ENCODE results near the gene TIPIN.

TIPIN gene

GRCh38 chr15:66356359-66357236 is at the start of gene TIPIN:
Gene TIPIN, minus strand, starts transcription at chr15:66356685. Its CDS starts 3,738 bp downstream, at chr15:66352947.
- no peaks in the 10 kb centered on the region for H4K20me1 ChIP-seq
- H3K9me3 ChIP-seq = no peaks in the 10 kb centered on the region
- H3K36me3 ChIP-seq = peaks cover 27% of the 10 kb centered on the region
- H3K4me3 ChIP-seq = peak within 1 kb of the TSS; percentile 76
- peak within 1 kb of the TSS; percentile 86 for H3K4me2 ChIP-seq
- H3K27ac ChIP-seq = peak within 1 kb of the TSS; percentile 94
- peak within 1 kb of the TSS; percentile 94 for H3K9ac ChIP-seq
- no peaks in the 10 kb centered on the region for H3K27me3 ChIP-seq
- H3K4me1 ChIP-seq = peaks cover 19% of the 10 kb centered on the region
- TF ChIP-seq Cebpa-rat (IDR thresholded peaks at IDR 0.05) = no peak

GRCh38 chr15:66405615-66406014 is 49.1 kb upstream of the TIPIN start:
- Histone ChIP-seq H3K4me1 (peaks cover 99% of the 10 kb centered on the region), H3K27me3 (no peaks in the 10 kb centered on the region), H3K9me3 (no peaks in the 10 kb centered on the region), H3K4me2 (no peak overlapping the region), H3K36me3 (no peaks in the 10 kb centered on the region), H3K9ac (no peak overlapping the region), H3K27ac (no peak overlapping the region), H4K20me1 (peaks cover 11% of the 10 kb centered on the region; the same call in 1 of the 2 replicates), H3K4me3 (no peak overlapping the region)
- TF ChIP-seq Cebpa-rat (IDR thresholded peaks at IDR 0.05) = no peak

GRCh38 chr15:66405007-66405406 is 48.5 kb upstream of the TIPIN start:
- no peaks in the 10 kb centered on the region for H3K9me3 ChIP-seq
- H3K4me1 ChIP-seq = peaks cover 99% of the 10 kb centered on the region
- no peak overlapping the region for H3K4me3 ChIP-seq
- peak overlapping the region; percentile 86 for H3K4me2 ChIP-seq
- H3K9ac ChIP-seq = no peak overlapping the region
- H3K36me3 ChIP-seq = no peaks in the 10 kb centered on the region
- no peak for TF ChIP-seq Cebpa-rat (IDR thresholded peaks at IDR 0.05)
- H3K27ac ChIP-seq = no peak overlapping the region
- H3K27me3 ChIP-seq = no peaks in the 10 kb centered on the region
- H4K20me1 ChIP-seq = peaks cover 17% of the 10 kb centered on the region; the same call in 1 of the 2 replicates

GRCh38 chr15:66404532-66404931 is 48.0 kb upstream of the TIPIN start:
- peak overlapping the region; percentile 86 for H3K4me2 ChIP-seq
- no peaks in the 10 kb centered on the region for H3K36me3 ChIP-seq
- H3K27me3 ChIP-seq = no peaks in the 10 kb centered on the region
- no peak overlapping the region for H3K4me3 ChIP-seq
- H3K9ac ChIP-seq = no peak overlapping the region
- no peaks in the 10 kb centered on the region for H3K9me3 ChIP-seq
- peaks cover 22% of the 10 kb centered on the region; the same call in 1 of the 2 replicates for H4K20me1 ChIP-seq
- peaks cover 99% of the 10 kb centered on the region for H3K4me1 ChIP-seq
- H3K27ac ChIP-seq = no peak overlapping the region
- no peak for TF ChIP-seq Cebpa-rat (IDR thresholded peaks at IDR 0.05)

- Histone ChIP-seq H3K27ac (no peak overlapping the region), H3K27me3 (no peaks in the 10 kb centered on the region), H3K4me2 (peak overlapping the region; percentile 86), H3K9ac (no peak overlapping the region), H4K20me1 (peaks cover 24% of the 10 kb centered on the region; the same call in 1 of the 2 replicates), H3K9me3 (no peaks in the 10 kb centered on the region), H3K4me1 (peaks cover 99% of the 10 kb centered on the region), H3K36me3 (no peaks in the 10 kb centered on the region), H3K4me3 (no peak overlapping the region)
- TF ChIP-seq Cebpa-rat (IDR thresholded peaks at IDR 0.05) = no peak
Observed at GRCh38 chr15:66404122-66404521, 47.6 kb upstream of the TIPIN start.

GRCh38 chr15:66403323-66403722 is 46.8 kb upstream of the TIPIN start:
- Histone ChIP-seq H3K9ac (no peak overlapping the region), H3K4me1 (peaks cover 91% of the 10 kb centered on the region), H3K27me3 (no peaks in the 10 kb centered on the region), H4K20me1 (peaks cover 24% of the 10 kb centered on the region; the same call in 1 of the 2 replicates), H3K4me3 (no peak overlapping the region), H3K9me3 (no peaks in the 10 kb centered on the region), H3K4me2 (peak overlapping the region; percentile 86), H3K36me3 (0 out of 2 replicates have a peak, but pooled peaks cover under 1% of the 10 kb centered on the region), H3K27ac (no peak overlapping the region)
- no peak for TF ChIP-seq Cebpa-rat (IDR thresholded peaks at IDR 0.05)

GRCh38 chr15:66402761-66403284 is 46.3 kb upstream of the TIPIN start:
- H3K9me3 ChIP-seq = no peaks in the 10 kb centered on the region
- peaks cover 24% of the 10 kb centered on the region; the same call in 1 of the 2 replicates for H4K20me1 ChIP-seq
- no peak for TF ChIP-seq Cebpa-rat (IDR thresholded peaks at IDR 0.05)
- no peaks in the 10 kb centered on the region for H3K27me3 ChIP-seq
- H3K27ac ChIP-seq = no peak overlapping the region
- H3K4me1 ChIP-seq = peaks cover 86% of the 10 kb centered on the region
- no peak overlapping the region for H3K9ac ChIP-seq
- H3K4me3 ChIP-seq = no peak overlapping the region
- peak overlapping the region; percentile 86 for H3K4me2 ChIP-seq
- H3K36me3 ChIP-seq = 0 out of 2 replicates have a peak, but pooled peaks cover 6% of the 10 kb centered on the region

- H3K4me2 ChIP-seq = peak overlapping the region; percentile 86
- no peak for TF ChIP-seq Cebpa-rat (IDR thresholded peaks at IDR 0.05)
- H3K4me1 ChIP-seq = peaks cover 72% of the 10 kb centered on the region
- no peaks in the 10 kb centered on the region for H3K27me3 ChIP-seq
- H3K4me3 ChIP-seq = 0 out of 2 replicates have a peak overlapping the region, but pooled peaks have one; percentile 4
- H3K27ac ChIP-seq = peak overlapping the region; percentile 38; the same call in 1 of the 2 replicates
- 0 out of 2 replicates have a peak overlapping the region, but pooled peaks have one; percentile 50 for H3K9ac ChIP-seq
- H3K36me3 ChIP-seq = peaks cover 16% of the 10 kb centered on the region
- peaks cover 24% of the 10 kb centered on the region; the same call in 1 of the 2 replicates for H4K20me1 ChIP-seq
- H3K9me3 ChIP-seq = no peaks in the 10 kb centered on the region
Observed at GRCh38 chr15:66401130-66402021, 44.9 kb upstream of the TIPIN start.

GRCh38 chr15:66400351-66400774 is 43.9 kb upstream of the TIPIN start:
- no peaks in the 10 kb centered on the region for H3K27me3 ChIP-seq
- TF ChIP-seq Cebpa-rat (IDR thresholded peaks at IDR 0.05) = no peak
- peaks cover 63% of the 10 kb centered on the region for H3K4me1 ChIP-seq
- peak overlapping the region; percentile 36 for H3K27ac ChIP-seq
- H4K20me1 ChIP-seq = peaks cover 28% of the 10 kb centered on the region; the same call in 1 of the 2 replicates
- H3K9me3 ChIP-seq = no peaks in the 10 kb centered on the region
- peaks cover 26% of the 10 kb centered on the region for H3K36me3 ChIP-seq
- H3K9ac ChIP-seq = peak overlapping the region; percentile 50
- no peak overlapping the region for H3K4me3 ChIP-seq
- peak overlapping the region; percentile 86 for H3K4me2 ChIP-seq
